A549 treated with DMSO at 1 μM for 4 hours (cell line): ENCODE results near the gene HBE1. TPM values are rescaled to one million over a fixed set of nuclear protein-coding genes. Genes with fewer than 3 reads are reported as not detected.

ENCODE experiments used
- total RNA-seq: library from RNA; stranded (reverse); fragments of 200-300 nt; extraction: Qiagen RNA extraction; gene quantifications from 5 replicates; pipeline ENCODE4 v1.2.3, GENCODE V29; 2022; ENCODE audit warnings: low read depth

The HBE1 gene
- total RNA-seq, result not detected in 5 replicates

DNA sequence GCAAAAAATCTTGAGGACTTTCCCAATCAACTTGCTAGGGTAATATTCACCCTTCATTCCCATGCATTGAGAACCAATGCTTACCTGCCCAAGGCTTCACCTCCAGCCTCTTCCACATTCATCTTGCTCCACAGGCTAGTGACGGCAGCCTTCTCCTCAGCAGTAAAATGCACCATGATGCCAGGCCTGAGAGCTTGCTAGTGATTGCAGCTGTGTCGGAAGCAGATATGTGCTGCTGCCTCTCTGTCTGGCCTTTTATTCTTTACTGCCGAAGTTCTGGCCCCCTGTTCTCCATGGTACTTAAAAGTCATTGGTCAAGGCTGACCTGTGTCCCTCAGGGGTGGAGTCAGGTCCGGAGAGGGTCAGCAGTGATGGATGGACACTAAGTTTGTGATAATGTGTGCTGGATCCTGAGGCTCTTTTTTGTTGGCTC, at the start of gene HBE1:
HBE1 (minus strand) TSS at position 231 of the 433 bp plus-strand sequence; CDS start at position 176, 55 bp downstream.

DNA sequence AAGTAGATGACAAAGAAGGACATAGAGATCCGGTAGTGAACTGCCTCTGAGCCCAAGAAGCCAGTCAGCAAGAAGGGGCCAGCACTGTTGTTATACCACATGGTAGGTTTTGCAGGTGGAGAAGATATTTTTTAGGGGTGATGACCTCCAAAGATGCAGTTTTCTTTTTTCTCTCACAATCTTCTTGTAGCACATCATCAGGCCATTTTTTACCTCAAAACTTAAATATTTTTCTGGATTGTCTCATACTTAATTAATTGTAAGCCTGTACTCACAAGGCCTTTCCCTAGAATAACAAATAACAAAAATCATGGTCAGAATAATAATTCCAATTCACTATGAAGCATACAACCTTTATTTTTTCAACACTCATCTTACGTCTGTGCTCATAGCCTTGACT, 32.1 kb upstream of the HBE1 start, which contains the start of gene OR51B4:
OR51B4 (minus strand) TSS at position 101 of the 400 bp plus-strand sequence; CDS start at position 101, 0 bp downstream.

GRCh38 chr11:5254646-5255413, 14.9 kb downstream of the HBE1 start, which contains the start of gene HBG2:
TSS of gene HBG2 (minus strand) at chr11:5254781. CDS start at chr11:5254728, 53 bp downstream.

GRCh38 chr11:5249807-5250396, 19.8 kb downstream of the HBE1 start, which contains the start of gene HBG1:
TSS of gene HBG1 (minus strand) at chr11:5249857. CDS start at chr11:5249804, 53 bp downstream.

GRCh38 chr11:5234381-5234834, 35.3 kb downstream of the HBE1 start, which contains the start of gene HBD:
TSS of gene HBD (minus strand) at chr11:5234483. CDS start at chr11:5234433, 50 bp downstream.

GRCh38 chr11:5226732-5227310, 42.9 kb downstream of the HBE1 start, which contains the start of gene HBB:
TSS of gene HBB (minus strand) at chr11:5227071. CDS start at chr11:5227021, 50 bp downstream.

Other genes with a start within 250 kb of the HBE1 start
- gene OR52J3, start 223.4 kb downstream of the HBE1 start, total RNA-seq, result not detected in 5 replicates
- gene OR52E2, start 210.3 kb downstream of the HBE1 start, total RNA-seq, result not detected in 5 replicates
- gene OR52E1, start 200.4 kb downstream of the HBE1 start, total RNA-seq, result not detected in 5 replicates
- gene OR52A5, start 131.6 kb downstream of the HBE1 start, total RNA-seq, result not detected in 5 replicates
- gene OR52A1, start 115.2 kb downstream of the HBE1 start, total RNA-seq, result not detected in 5 replicates
- not detected in 5 replicates for gene OR51V1, start 69.3 kb downstream of the HBE1 start, total RNA-seq
- gene HBB, start 42.9 kb downstream of the HBE1 start, total RNA-seq, result not detected in 5 replicates
- gene HBD, start 35.5 kb downstream of the HBE1 start, total RNA-seq, result not detected in 5 replicates
- not detected in 5 replicates for gene HBG1, start 20.1 kb downstream of the HBE1 start, total RNA-seq
- not detected in 5 replicates for gene HBG2, start 15.2 kb downstream of the HBE1 start, total RNA-seq
- not detected in 5 replicates for gene OR51B4, start 32.0 kb upstream of the HBE1 start, total RNA-seq
- gene OR51B2, start 54.4 kb upstream of the HBE1 start, total RNA-seq, result not detected in 5 replicates
- gene OR51B5, start 73.6 kb upstream of the HBE1 start, total RNA-seq, result not detected in 5 replicates
- not detected in 5 replicates for gene OR51B6, start 81.6 kb upstream of the HBE1 start, total RNA-seq
- not detected in 5 replicates for gene OR51M1, start 113.9 kb upstream of the HBE1 start, total RNA-seq
- not detected in 5 replicates for gene OR51Q1, start 152.2 kb upstream of the HBE1 start, total RNA-seq
- not detected in 5 replicates for gene OR51I1, start 171.6 kb upstream of the HBE1 start, total RNA-seq
- not detected in 5 replicates for gene OR51I2, start 179.4 kb upstream of the HBE1 start, total RNA-seq
- not detected in 5 replicates for gene OR52D1, start 218.7 kb upstream of the HBE1 start, total RNA-seq
- not detected in 5 replicates for gene UBQLN3, start 240.0 kb upstream of the HBE1 start, total RNA-seq
- 0.03 TPM in 2 of 5 replicates, not detected in the others for gene UBQLNL, start 246.8 kb upstream of the HBE1 start, total RNA-seq